ENCODE data around the gene FRMD5.
A peak's percentile ranks its signal among the peaks of the same experiment; 100 is the strongest.

The FRMD5 gene

GRCh38 chr15:44207643-44208042 lies 12.6 kb upstream of the FRMD5 start:
- Histone ChIP-seq H3K9me3 (ENCODE audit: control insufficient read depth, low read depth, low read length) (no peaks in the 10 kb centered on the region), H3K4me1 (ENCODE audit: control insufficient read depth, low read depth, low read length) (no peaks in the 10 kb centered on the region), H3K4me3 (ENCODE audit: low read length) (no peak overlapping the region), H3K27me3 (ENCODE audit: control insufficient read depth, insufficient read depth, low read length) (no peaks in the 10 kb centered on the region), H3K9ac (ENCODE audit: low read length) (no peak overlapping the region), H3K36me3 (ENCODE audit: control insufficient read depth, low read depth, low read length) (no peaks in the 10 kb centered on the region), H3K27ac (ENCODE audit: low read length) (no peak overlapping the region)

GRCh38 chr15:44199393-44199792 lies 4.3 kb upstream of the FRMD5 start:
- no peaks in the 10 kb centered on the region for H3K4me1 ChIP-seq (ENCODE audit: control insufficient read depth, low read depth, low read length)
- H3K27ac ChIP-seq (ENCODE audit: low read length) = no peak overlapping the region
- no peaks in the 10 kb centered on the region for H3K9me3 ChIP-seq (ENCODE audit: control insufficient read depth, low read depth, low read length)
- peaks cover 2% of the 10 kb centered on the region for H3K27me3 ChIP-seq (ENCODE audit: control insufficient read depth, insufficient read depth, low read length)
- no peak overlapping the region for H3K9ac ChIP-seq (ENCODE audit: low read length)
- no peak overlapping the region for H3K4me3 ChIP-seq (ENCODE audit: low read length)
- H3K36me3 ChIP-seq (ENCODE audit: control insufficient read depth, low read depth, low read length) = no peaks in the 10 kb centered on the region

GRCh38 chr15:44194323-44195150 lies 534 bp downstream of the FRMD5 start:
- H3K36me3 ChIP-seq (ENCODE audit: control insufficient read depth, low read depth, low read length) = no peaks in the 10 kb centered on the region
- H3K4me1 ChIP-seq (ENCODE audit: control insufficient read depth, low read depth, low read length) = peaks cover 14% of the 10 kb centered on the region
- H3K9me3 ChIP-seq (ENCODE audit: control insufficient read depth, low read depth, low read length) = no peaks in the 10 kb centered on the region
- H3K9ac ChIP-seq (ENCODE audit: low read length) = peak overlapping the region; percentile 1
- H3K27ac ChIP-seq (ENCODE audit: low read length) = no peak overlapping the region
- H3K4me3 ChIP-seq (ENCODE audit: low read length) = peak overlapping the region; percentile 63
- H3K27me3 ChIP-seq (ENCODE audit: control insufficient read depth, insufficient read depth, low read length) = peaks cover 19% of the 10 kb centered on the region

GRCh38 chr15:44193651-44194322 lies 1.3 kb downstream of the FRMD5 start:
- peaks cover 19% of the 10 kb centered on the region for H3K27me3 ChIP-seq (ENCODE audit: control insufficient read depth, insufficient read depth, low read length)
- H3K36me3 ChIP-seq (ENCODE audit: control insufficient read depth, low read depth, low read length) = no peaks in the 10 kb centered on the region
- H3K4me3 ChIP-seq (ENCODE audit: low read length) = peak overlapping the region; percentile 63
- no peak overlapping the region for H3K27ac ChIP-seq (ENCODE audit: low read length)
- peak overlapping the region; percentile 1 for H3K9ac ChIP-seq (ENCODE audit: low read length)
- H3K4me1 ChIP-seq (ENCODE audit: control insufficient read depth, low read depth, low read length) = peaks cover 15% of the 10 kb centered on the region
- no peaks in the 10 kb centered on the region for H3K9me3 ChIP-seq (ENCODE audit: control insufficient read depth, low read depth, low read length)

- Histone ChIP-seq H3K9me3 (ENCODE audit: control insufficient read depth, low read depth, low read length) (no peaks in the 10 kb centered on the region), H3K36me3 (ENCODE audit: control insufficient read depth, low read depth, low read length) (no peaks in the 10 kb centered on the region), H3K27ac (ENCODE audit: low read length) (no peak overlapping the region), H3K9ac (ENCODE audit: low read length) (no peak overlapping the region), H3K4me3 (ENCODE audit: low read length) (no peak overlapping the region), H3K4me1 (ENCODE audit: control insufficient read depth, low read depth, low read length) (peaks cover 21% of the 10 kb centered on the region), H3K27me3 (ENCODE audit: control insufficient read depth, insufficient read depth, low read length) (peaks cover 11% of the 10 kb centered on the region)
Observed at GRCh38 chr15:44188795-44189194, 6.3 kb downstream of the FRMD5 start.

- Histone ChIP-seq H3K4me3 (ENCODE audit: low read length) (no peak overlapping the region), H3K4me1 (ENCODE audit: control insufficient read depth, low read depth, low read length) (peaks cover 7% of the 10 kb centered on the region), H3K9ac (ENCODE audit: low read length) (no peak overlapping the region), H3K27ac (ENCODE audit: low read length) (no peak overlapping the region), H3K9me3 (ENCODE audit: control insufficient read depth, low read depth, low read length) (no peaks in the 10 kb centered on the region), H3K36me3 (ENCODE audit: control insufficient read depth, low read depth, low read length) (no peaks in the 10 kb centered on the region), H3K27me3 (ENCODE audit: control insufficient read depth, insufficient read depth, low read length) (no peaks in the 10 kb centered on the region)
Observed at GRCh38 chr15:44186705-44187104, 8.4 kb downstream of the FRMD5 start.

- H3K27ac ChIP-seq (ENCODE audit: low read length) = no peak overlapping the region
- H3K36me3 ChIP-seq (ENCODE audit: control insufficient read depth, low read depth, low read length) = no peaks in the 10 kb centered on the region
- peaks cover 2% of the 10 kb centered on the region for H3K4me1 ChIP-seq (ENCODE audit: control insufficient read depth, low read depth, low read length)
- no peaks in the 10 kb centered on the region for H3K27me3 ChIP-seq (ENCODE audit: control insufficient read depth, insufficient read depth, low read length)
- no peak overlapping the region for H3K4me3 ChIP-seq (ENCODE audit: low read length)
- H3K9ac ChIP-seq (ENCODE audit: low read length) = no peak overlapping the region
- H3K9me3 ChIP-seq (ENCODE audit: control insufficient read depth, low read depth, low read length) = no peaks in the 10 kb centered on the region
Observed at GRCh38 chr15:44183363-44183762, 11.7 kb downstream of the FRMD5 start.

- Histone ChIP-seq H3K36me3 (ENCODE audit: control insufficient read depth, low read depth, low read length) (no peaks in the 10 kb centered on the region), H3K27ac (ENCODE audit: low read length) (no peak overlapping the region), H3K9me3 (ENCODE audit: control insufficient read depth, low read depth, low read length) (no peaks in the 10 kb centered on the region), H3K4me3 (ENCODE audit: low read length) (no peak overlapping the region), H3K9ac (ENCODE audit: low read length) (no peak overlapping the region), H3K4me1 (ENCODE audit: control insufficient read depth, low read depth, low read length) (no peaks in the 10 kb centered on the region), H3K27me3 (ENCODE audit: control insufficient read depth, insufficient read depth, low read length) (no peaks in the 10 kb centered on the region)
Observed at GRCh38 chr15:44181410-44181809, 13.7 kb downstream of the FRMD5 start.

GRCh38 chr15:44177139-44177538 lies 17.9 kb downstream of the FRMD5 start:
- no peaks in the 10 kb centered on the region for H3K4me1 ChIP-seq (ENCODE audit: control insufficient read depth, low read depth, low read length)
- H3K4me3 ChIP-seq (ENCODE audit: low read length) = no peak overlapping the region
- no peak overlapping the region for H3K9ac ChIP-seq (ENCODE audit: low read length)
- no peaks in the 10 kb centered on the region for H3K36me3 ChIP-seq (ENCODE audit: control insufficient read depth, low read depth, low read length)
- H3K9me3 ChIP-seq (ENCODE audit: control insufficient read depth, low read depth, low read length) = no peaks in the 10 kb centered on the region
- no peaks in the 10 kb centered on the region for H3K27me3 ChIP-seq (ENCODE audit: control insufficient read depth, insufficient read depth, low read length)
- no peak overlapping the region for H3K27ac ChIP-seq (ENCODE audit: low read length)

GRCh38 chr15:44173813-44174212 lies 21.3 kb downstream of the FRMD5 start:
- Histone ChIP-seq H3K9ac (ENCODE audit: low read length) (no peak overlapping the region), H3K4me1 (ENCODE audit: control insufficient read depth, low read depth, low read length) (no peaks in the 10 kb centered on the region), H3K27me3 (ENCODE audit: control insufficient read depth, insufficient read depth, low read length) (no peaks in the 10 kb centered on the region), H3K36me3 (ENCODE audit: control insufficient read depth, low read depth, low read length) (no peaks in the 10 kb centered on the region), H3K9me3 (ENCODE audit: control insufficient read depth, low read depth, low read length) (no peaks in the 10 kb centered on the region), H3K4me3 (ENCODE audit: low read length) (no peak overlapping the region), H3K27ac (ENCODE audit: low read length) (no peak overlapping the region)

GRCh38 chr15:44163370-44163769 lies 31.7 kb downstream of the FRMD5 start:
- H3K27me3 ChIP-seq (ENCODE audit: control insufficient read depth, insufficient read depth, low read length) = no peaks in the 10 kb centered on the region
- H3K9me3 ChIP-seq (ENCODE audit: control insufficient read depth, low read depth, low read length) = no peaks in the 10 kb centered on the region
- H3K4me1 ChIP-seq (ENCODE audit: control insufficient read depth, low read depth, low read length) = no peaks in the 10 kb centered on the region
- no peak overlapping the region for H3K9ac ChIP-seq (ENCODE audit: low read length)
- no peak overlapping the region for H3K4me3 ChIP-seq (ENCODE audit: low read length)
- no peak overlapping the region for H3K27ac ChIP-seq (ENCODE audit: low read length)
- H3K36me3 ChIP-seq (ENCODE audit: control insufficient read depth, low read depth, low read length) = no peaks in the 10 kb centered on the region

- Histone ChIP-seq H3K27ac (ENCODE audit: low read length) (no peak overlapping the region), H3K4me1 (ENCODE audit: control insufficient read depth, low read depth, low read length) (no peaks in the 10 kb centered on the region)
Observed at GRCh38 chr15:44160796-44161195, 34.3 kb downstream of the FRMD5 start.

More at GRCh38 chr15:44160796-44161195, 34.3 kb downstream of the FRMD5 start:
- Histone ChIP-seq H3K4me3 (ENCODE audit: low read length) (no peak overlapping the region), H3K27me3 (ENCODE audit: control insufficient read depth, insufficient read depth, low read length) (no peaks in the 10 kb centered on the region), H3K9ac (ENCODE audit: low read length) (no peak overlapping the region), H3K9me3 (ENCODE audit: control insufficient read depth, low read depth, low read length) (no peaks in the 10 kb centered on the region), H3K36me3 (ENCODE audit: control insufficient read depth, low read depth, low read length) (no peaks in the 10 kb centered on the region)
